Uterus (tissue), 2 donors: ENCODE results near the gene ADCY3.

Experiments
- POLR2A ChIP-seq, 2 donors: fragments of 450-650 bp; IDR thresholded peaks; one replicate each; pipeline ENCODE4 v1.6.1; 2016; ENCODE audit warnings: antibody characterized with exemption in 2 of 2, mild to moderate bottlenecking in 1 of 2, moderate library complexity in 1 of 2
- TF ChIP-seq, protein P1 (sequence below), 4 experiments: fragments of 200-600 bp in 2 of 4; fragments of 450-650 bp in 2 of 4; sonication (generic) in 2 of 4; IDR thresholded peaks; one replicate each; pipeline ENCODE4 v1.5.1; 2016 to 2019; ENCODE audit warnings: antibody characterized with exemption in 4 of 4, mild to moderate bottlenecking in 2 of 4, moderate library complexity in 1 of 4

- TF ChIP-seq, protein P1, sequence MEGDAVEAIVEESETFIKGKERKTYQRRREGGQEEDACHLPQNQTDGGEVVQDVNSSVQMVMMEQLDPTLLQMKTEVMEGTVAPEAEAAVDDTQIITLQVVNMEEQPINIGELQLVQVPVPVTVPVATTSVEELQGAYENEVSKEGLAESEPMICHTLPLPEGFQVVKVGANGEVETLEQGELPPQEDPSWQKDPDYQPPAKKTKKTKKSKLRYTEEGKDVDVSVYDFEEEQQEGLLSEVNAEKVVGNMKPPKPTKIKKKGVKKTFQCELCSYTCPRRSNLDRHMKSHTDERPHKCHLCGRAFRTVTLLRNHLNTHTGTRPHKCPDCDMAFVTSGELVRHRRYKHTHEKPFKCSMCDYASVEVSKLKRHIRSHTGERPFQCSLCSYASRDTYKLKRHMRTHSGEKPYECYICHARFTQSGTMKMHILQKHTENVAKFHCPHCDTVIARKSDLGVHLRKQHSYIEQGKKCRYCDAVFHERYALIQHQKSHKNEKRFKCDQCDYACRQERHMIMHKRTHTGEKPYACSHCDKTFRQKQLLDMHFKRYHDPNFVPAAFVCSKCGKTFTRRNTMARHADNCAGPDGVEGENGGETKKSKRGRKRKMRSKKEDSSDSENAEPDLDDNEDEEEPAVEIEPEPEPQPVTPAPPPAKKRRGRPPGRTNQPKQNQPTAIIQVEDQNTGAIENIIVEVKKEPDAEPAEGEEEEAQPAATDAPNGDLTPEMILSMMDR (IDR thresholded peaks at IDR 0.05): no peak
- TF ChIP-seq POLR2A (IDR thresholded peaks at IDR 0.05): no peak
These were observed 86.0 kb downstream of the ADCY3 start for GRCh38 chr2:24833821-24834732.
